NCI-H526 (cell line): ENCODE data around the gene MLF2.

Source experiments
- DNase-seq, 2 experiments: peaks; one replicate each; lab custom pipeline; 2025; lab: John Stamatoyannopoulos, UW

MLF2 gene, protein sequence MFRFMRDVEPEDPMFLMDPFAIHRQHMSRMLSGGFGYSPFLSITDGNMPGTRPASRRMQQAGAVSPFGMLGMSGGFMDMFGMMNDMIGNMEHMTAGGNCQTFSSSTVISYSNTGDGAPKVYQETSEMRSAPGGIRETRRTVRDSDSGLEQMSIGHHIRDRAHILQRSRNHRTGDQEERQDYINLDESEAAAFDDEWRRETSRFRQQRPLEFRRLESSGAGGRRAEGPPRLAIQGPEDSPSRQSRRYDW

DNA sequence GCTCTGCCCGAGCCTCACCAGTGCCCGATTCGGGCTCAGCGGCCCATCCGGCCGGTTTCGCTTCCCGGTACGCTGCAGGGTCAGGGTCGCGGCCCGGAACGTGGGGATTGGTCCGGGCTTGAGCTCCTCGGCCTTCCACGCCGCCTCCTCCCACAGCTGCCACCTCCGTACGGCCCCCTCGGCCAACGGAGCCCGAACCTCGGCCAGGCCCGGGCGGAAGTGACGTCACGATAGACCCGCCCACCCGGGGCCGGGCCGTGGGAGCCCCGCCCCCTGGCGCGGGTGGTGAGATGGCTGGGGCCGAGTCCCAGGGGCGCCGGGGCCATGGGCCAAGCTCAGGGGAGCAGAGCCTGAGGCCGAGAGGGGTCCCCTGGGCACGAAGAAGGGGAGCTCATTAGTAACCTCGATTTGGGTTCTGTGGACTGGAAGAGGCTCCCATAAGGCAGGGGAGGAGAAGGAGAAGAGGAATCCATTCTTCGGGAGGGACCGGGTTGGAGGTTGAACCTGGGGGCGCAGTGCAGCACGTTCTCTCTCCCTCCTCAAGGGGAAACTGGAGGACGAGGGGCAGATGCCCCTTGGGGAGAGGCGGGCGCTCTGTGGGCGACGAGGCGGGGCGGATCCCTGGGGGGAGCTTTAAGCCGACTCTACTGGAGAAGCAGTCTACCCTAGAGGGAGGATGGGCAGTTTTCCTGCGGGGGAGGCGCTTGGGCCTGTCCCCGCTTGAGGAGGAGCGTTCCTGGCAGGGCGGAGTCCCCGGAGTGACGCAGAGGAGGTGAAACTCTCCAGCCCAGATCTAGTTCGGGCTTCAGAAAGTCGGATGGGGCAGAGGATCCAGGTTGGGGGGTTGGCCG, at the start of gene MLF2:
Gene MLF2, minus strand, starts transcription at position 221 of the 851 bp plus-strand sequence. CDS start 807 bp downstream, outside the sequence.
- DNase-seq: peak; percentile 92 to 97

DNA sequence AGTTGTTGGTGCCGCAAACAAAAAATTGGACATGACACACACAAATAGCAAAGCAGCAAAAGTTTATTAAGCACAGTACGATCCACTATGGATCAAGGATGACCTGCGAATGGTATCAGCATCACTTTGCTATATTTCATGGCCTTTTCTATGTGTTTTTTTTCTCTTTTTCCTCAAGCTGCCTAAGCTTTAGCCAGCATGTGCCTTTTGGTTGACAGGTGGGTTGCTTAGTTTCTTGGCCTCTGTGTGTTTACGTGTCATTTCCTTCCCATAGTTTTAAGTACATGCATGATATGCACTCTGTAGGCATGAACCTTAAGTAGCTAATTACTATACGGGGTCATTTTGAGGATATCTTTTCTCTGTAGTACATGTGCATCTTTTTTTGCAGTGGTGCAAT, 46.2 kb upstream of the MLF2 start:
- DNase-seq: no peak

DNA sequence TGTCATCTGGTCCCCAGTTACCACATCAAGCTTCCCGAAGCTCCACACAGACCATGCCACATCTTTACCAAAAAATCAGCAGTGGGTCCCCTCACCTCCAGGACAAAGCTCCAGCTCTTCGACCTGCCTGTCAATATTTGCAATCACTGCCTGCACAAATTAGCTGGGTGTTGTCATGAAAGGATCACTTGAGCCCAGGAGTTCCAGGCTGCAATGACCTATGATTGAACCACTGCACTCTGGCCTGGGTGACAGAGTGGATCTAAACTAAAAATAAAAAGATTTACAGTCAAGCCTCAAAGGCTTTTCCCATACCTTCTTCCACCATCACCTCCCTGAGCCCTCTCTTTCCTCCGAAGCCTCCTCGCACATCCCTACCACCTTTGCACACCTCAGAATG, 43.6 kb upstream of the MLF2 start:
- DNase-seq: no peak

DNA sequence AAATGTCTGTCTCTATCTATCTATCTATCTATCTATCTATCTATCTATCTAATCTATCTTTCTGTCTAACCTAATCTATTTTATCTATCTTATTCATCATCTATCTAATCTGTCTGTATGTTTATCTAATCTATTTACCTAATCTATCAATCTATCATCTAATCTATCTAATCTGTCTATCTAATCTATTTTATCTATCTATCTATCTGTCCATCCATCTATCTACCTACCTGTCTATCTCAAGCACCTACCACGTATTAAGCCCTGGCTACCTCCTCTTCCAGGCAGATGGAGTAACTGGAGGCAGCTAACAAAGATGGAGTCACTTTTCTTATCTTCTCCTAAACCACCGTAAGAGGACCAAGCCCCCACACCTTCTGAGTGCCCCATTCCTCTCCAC, 42.1 kb upstream of the MLF2 start:
- no peak for DNase-seq

DNA sequence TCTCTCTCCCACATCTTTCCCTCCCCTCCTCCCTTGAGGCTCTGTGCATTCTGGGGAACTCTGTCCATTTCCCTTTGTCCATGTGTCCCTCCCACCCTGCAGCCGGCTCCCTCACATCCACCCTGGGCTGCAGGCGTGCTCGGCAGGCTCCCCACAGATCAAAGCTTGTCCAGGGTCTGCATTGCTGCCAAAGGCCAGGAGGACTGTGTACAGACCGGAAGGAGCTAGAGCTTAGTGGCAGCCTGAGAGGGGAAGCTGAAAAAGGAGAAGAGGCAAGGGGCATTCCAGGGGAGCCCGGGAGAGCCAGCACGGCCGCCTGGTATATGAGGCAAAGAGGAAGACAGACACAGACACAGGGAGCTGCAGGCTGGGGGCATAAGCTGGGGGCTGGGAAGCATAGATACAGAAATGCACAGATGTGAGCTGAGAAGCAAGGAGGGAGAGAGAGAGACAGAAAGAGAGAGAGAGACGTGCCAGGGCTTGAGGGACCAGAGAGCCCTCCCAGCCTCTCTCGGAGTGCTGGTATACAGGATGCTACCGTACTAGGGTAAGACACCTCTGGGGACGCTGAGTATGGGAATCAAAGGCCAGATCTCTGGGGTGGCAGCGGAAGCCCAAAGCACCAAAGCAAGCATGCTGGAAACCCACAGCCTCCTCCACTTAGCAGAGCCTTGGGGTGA, 39.7 kb upstream of the MLF2 start:
- DNase-seq: no peak

DNA sequence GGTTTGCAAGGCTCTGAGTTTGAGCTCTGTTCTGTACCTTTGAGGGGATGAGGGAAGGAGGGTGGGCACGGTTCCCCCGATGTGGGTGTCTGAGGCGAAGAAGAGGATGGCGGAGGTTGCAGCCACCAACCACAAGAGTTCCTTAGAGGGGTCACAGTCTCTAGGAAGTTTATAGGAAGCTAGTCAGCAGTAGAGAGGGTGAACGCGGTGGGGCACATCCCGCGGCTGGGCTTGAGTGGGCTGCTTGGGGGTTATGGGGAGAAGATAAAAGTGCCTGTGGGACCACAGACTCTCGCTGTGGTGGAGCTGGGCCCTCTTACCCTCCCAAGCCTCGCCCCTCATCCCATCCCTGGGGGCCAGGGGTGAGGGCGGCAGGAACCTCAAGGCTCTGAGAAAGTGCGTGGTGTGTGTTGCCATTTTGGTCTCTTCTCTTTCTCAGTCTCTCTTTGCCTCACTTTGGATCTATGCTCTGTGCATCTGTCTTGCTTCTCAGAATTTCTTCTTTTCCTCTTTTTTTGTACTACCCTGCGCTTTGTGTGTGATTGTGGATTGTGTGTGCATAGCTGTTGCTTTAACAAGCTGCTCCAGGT, 39.1 kb upstream of the MLF2 start:
- no peak for DNase-seq

DNA sequence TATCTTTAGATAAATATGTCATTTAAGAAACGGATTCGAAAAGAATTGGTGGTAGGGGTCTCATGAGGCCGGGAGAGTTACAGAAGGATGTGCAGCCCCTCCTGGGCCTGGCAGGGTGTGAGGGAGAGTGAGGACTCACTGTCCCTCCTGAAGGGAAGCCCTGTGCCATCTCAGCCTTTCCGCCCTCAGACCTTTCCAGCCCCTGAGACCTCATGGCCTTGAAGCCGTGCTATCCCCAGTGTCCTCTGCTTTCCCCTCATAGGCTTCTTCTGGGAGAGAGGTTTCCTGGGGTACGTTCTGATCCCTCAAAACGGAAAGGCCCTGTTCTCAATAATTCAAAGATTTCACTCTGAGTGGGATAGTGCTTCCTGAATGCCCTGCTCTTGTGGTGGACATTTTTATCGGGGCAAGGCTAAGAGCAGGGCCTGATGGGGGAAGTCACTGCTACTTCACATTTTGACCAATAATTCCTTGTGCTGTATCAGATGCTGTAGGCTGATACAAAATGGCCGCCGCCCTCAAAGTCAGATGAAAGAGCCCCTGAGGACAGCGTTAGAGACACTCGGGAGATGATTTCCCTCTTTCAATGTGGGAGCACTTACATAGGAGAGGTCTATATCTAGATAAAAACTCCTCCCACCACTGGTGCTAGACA, 37.7 kb upstream of the MLF2 start:
- no peak for DNase-seq

DNA sequence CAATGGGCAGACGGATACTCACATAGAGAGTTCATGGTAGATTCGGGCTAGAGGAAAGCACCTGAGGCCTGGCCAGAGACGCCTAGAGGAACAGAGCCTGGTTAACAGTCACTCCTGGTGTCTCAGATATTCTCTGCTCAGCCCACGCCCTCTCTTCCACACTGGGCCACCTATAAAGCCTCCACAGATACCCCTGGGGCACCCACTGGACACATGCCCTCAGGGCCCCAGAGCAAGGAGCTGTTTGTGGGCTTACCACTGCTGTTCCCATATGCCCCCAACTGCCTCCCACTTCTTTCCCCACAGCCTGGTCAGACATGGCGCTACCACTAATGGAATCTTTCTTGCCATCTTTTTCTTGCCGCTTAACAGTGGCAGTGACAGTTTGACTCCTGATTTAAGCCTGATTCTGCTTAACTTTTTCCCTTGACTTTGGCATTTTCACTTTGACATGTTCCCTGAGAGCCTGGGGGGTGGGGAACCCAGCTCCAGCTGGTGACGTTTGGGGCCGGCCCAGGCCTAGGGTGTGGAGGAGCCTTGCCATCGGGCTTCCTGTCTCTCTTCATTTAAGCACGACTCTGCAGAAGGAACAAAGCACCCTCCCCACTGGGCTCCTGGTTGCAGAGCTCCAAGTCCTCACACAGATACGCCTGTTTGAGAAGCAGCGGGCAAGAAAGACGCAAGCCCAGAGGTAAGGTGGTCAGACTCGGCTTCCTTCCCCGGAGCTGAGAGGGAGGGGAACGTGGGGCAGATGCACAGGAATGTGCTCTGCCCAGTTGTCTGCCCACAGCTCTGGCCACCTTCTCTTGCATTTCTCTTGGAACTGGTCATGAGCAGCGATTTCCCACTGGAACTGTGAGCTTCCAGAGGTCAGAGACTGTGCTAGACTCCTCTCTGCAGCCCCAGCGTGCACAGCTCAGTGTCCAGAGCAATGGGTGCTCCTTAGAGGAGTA, 36.3 kb upstream of the MLF2 start, which contains the start of gene CD4:
Gene CD4, plus strand, starts transcription at position 557 of the 953 bp plus-strand sequence. CDS start 10,611 bp downstream, outside the sequence.
- DNase-seq: no peak

DNA sequence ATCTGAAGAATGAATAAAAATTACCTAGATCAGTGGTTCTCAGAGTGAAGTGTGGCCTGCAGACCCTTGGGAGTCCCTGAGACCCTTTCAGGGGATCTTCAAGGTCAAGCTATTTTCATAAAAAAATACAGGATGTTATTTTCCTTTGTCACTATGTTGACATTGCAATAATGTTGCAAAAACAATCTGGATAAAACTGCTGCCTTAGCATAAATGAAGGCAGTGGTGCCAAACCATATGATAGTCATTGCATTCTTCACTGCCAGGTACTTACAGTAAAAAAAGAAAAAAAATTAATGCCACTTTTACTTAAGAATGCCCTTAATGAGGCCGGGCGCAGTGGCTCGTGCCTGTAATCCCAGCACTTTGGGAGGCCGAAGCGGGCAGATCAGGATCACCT, 34.4 kb upstream of the MLF2 start:
- DNase-seq: no peak

DNA sequence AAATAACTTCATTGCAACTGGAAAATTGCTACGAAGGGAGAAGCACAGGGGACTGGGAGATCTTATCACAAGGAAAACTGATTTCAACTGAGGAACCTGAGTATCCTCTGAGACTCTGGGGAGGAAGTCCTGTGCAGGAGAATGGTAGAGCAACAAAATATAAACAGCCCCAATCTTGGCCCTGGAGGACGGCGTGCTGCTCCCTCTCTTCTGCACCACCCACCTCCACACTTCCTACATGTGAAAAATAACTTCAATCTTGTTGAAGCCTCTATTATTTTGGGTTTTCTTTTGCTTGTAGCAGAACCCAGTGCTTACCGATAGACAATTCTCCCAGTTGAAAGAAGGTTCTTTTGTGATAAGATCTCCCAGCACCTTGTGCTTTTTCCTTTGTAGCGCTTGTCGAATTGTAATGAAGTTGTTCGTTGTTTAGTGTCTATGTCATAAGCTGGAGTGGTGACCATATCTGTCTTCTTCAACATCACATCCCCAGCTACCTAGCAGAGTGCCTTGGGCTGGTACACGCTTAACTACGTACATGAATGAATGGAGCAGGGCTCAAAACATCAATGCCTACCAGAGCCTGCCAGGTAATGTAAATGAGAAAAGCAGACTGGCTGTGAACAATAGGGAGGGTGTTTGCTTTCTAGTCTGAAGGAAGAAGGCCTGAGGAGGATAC, 33.6 kb upstream of the MLF2 start:
- DNase-seq: peak in 1 of 2 experiments; percentile 29

DNA sequence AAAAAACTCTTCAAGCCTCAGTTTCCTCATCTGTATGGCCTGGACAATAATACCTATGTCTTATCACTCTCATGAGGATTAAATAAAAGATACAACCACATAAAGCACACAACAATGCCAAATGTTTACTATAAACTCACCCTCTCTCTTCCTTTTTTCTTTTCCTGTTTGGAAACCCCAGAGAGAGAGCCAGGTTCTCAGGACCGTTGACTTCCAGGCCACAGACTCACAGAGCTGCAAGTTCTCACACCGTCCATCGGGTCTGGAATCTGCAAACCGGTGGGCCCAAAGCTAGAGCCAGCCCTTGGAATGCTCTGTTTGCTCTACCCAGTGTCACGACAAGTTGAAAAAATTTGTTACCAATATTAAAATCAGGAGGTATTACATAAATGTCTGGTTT, 31.8 kb upstream of the MLF2 start:
- DNase-seq: no peak

DNA sequence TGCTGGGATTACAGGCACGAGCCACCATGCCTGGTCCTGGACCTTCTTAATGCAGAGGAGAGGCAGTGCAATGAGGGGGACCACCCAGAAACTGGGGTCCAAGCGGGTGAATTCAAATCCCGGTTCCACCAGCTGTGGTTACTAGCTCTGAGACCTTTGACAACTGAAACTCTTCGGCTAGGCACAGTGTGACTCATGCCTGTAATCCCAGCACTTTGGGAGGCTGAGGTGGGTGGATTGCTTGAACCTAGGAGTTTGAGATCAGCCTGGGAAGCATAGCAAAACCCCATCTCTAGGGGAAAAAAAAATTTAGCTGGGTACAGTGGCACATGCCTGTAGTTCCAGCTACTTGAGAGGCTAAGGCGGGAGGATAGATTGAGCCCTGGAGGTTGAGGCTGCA, 31.4 kb upstream of the MLF2 start:
- DNase-seq: no peak

DNA sequence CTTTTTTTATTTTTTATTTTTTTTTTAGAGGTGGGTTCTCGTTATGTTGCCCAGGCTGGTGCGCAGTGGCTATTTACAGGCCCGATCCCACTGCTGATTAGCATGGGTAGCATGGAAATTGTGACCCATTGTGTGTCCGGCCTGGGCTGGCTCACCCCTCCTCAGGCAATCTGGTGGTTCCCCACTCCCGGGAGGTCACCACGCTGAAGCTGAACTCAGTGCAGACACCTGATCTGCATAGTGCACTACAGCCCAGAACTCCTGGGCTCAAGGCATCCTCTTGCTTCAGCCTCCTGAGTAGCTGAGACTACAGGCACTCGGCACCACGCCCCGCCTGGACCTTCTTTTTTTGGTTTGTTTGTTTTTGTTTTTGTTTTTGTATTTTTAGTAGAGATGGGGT, 30.9 kb upstream of the MLF2 start:
- DNase-seq: no peak

DNA sequence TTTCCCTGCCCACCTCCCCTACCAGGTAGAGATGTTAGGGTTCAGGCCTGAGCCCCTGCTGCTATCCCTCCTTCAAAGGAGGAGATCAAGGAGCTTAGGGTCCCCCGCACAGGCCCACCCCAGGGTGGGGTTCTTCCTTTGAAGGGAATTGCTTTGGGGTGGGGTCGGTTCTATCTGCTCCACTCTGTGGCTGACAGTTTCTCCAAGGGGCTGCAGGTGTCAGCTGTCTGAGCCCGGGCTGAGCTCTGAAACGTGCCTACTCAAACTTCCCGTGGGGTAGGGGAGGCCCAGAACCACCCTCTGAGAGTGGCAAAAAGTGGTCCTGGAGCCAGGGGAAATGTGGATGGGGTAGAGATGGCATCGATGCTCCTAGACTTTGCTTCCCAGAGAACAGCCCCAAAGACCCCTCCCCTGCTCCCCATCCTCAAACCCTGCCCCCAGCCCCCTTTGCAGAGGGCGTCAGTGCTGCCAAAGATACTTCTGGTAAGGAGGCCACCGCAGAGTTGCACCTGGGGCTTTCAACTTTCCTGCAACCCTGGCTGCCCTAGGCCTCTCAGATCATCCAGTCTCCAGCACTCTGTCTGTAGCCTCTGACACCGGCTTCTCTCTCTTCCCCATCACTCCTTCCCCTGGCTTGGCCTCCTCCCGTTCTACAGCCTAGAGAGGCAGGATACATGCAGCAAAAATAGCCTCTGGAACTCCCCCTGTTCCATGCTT, 30.1 kb upstream of the MLF2 start:
- DNase-seq: no peak

DNA sequence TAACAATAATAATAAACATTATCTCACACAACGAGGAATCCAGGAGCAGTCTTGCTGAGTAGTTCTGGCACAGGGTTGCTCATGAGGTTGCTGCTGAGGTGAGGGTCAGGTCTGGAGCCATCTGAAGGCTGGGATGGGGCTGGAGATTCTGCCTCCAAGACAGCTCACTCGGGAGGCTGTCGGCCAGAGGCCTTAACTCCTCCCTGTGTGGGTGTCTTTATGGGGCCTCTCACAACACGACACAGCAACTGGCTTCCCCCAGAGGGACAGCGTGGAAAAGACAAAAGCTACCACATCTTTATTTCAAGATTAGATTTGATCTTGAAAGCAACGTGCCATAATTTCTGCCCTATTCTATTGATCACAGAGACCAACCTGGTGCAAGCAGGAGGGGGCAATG, 29.2 kb upstream of the MLF2 start:
- DNase-seq: no peak

DNA sequence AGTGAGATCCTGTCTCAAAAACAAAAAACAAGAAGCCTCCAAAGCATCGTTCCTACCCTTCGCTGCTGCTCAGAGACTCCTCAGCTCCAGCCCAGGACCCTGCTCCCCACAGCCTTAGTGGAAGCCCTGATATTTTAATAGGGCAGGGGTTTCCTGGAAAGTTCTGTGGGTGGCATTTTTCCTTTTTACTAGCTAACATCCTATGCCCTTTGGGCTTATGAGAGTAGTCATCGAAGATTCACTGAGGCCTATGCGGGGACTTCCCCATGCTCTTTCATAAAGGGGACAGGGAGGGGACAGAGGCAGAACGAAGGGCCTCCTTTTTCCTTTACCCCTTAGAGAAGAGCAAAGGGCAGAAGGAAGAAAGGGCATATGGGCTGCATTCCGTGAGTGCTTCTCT, 27.6 kb upstream of the MLF2 start:
- DNase-seq: no peak

DNA sequence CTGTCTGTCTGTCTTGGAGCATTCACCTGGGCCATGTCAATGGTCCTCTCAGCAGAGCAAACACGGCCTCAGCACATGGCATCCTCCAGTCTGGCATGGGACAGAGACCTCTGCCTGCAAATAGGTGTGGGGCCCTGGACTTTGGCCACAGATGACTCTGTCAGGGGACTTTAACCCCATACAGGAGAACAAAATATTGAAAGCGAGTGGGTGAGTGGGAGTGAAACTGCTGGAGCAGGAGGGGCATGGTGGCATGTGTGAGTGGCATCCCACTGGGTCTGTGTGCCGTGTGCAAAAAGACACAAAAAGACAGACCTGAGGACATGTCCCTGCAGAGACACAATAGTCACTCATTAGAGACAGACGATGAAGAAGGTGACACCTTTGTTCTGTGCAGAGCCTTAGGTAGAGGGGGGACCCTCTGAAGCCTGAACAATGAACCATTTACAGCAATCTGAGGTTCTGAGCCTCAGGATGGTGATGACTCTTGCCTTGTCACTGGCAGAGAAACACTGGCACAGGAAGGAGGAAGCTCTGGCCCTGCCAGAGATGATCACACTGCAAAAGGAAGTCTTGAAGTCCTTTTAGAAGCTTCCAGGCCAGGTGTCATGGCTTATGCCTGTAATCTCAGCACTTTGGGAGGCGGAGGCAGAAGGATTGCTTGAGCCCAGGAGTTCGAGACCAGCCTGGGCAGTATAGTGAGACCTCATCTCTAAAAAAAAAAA, 26.9 kb upstream of the MLF2 start:
- no peak for DNase-seq
